Ureter (tissue), 1 donor: Measurements from ENCODE around the gene TTLL4. TPM values are rescaled to one million over a fixed set of nuclear protein-coding genes. Genes with fewer than 3 reads are reported as not detected.

Experiments used
- DNase-seq: peaks from one replicate; pipeline ENCODE4 v3.0.0-alpha.2; 2020; ENCODE audit warnings: low spot score
- total RNA-seq: library from RNA; stranded (reverse); gene quantifications from one replicate; pipeline ENCODE4 v1.2.4, GENCODE V29; 2023
- donor health status: DM: yes; HTN: yes; CAD: no.

TTLL4 gene
- total RNA-seq, 1 donor from 2014 or later = 39.1 TPM

DNA sequence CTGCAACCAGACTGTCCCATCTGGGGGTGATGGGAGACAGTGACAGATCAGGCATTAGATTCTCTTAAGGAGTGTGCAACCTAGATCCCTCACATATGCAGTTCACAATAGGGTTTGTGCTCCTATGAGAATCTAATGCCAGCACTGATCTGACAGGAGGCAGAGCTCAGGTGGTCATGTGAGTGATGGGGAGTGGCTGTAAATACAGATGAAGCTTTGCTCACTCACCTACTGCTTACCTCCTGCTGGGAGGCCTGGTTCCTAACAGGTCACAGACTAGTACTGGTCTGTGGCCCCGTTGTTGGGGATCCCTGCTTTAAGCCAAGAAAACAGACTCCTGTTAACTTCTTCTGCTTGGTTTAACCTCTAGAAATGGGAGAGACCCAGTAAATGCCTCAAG lies 74.5 kb downstream of the TTLL4 start:
- DNase-seq = no peak

DNA sequence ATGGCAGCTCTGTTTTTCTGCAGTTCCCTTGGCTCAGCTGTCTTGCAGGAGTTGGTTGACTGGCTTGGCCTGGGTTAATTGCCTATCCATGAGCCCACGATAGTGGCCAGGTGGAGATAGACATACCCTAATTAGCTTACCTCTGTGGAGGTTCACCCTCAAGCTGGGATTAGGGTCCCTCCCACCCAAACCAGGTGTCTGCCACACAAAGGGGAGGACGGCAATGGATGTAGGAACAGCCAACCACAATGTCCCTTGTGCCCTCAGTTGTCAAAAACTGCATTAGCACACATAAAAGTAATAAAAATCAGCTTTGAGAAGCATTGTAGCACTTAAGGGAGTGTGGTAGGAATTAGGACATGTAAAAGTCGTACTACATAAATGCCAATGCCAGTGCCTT lies 75.5 kb downstream of the TTLL4 start:
- DNase-seq = no peak

DNA sequence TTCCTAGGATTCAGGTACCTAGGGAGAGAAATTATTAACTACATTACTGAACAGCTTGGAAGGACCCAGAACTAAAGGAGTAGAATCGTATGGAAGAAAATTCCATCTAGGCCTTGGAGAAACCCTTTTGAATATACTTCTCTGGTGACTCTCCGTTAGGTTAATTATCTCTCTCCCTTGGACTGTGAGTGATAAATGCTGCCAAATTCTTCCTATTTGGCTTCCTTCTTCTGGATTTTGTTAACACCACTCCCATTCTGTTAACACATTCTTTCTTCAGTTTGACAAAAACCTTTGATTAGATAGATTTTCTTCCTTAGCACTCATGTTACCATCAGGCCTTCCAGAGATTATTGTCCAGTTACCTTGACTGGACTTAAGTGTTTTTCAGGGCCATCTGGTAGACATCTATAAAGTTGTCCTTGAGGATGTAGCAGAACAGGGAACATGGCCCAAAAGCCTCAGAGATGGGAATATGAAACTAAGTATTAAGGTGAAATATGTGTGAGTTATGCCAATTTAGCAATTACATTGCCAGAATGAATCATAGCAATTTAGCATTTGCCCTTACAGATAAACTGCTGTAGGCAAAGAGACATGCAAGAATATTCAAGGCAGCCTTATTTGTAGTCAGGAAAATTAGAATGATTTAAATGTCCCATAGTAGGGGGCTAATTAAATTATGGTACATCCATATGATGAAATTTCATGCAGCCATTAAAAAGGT lies 78.1 kb downstream of the TTLL4 start:
- no peak for DNase-seq

DNA sequence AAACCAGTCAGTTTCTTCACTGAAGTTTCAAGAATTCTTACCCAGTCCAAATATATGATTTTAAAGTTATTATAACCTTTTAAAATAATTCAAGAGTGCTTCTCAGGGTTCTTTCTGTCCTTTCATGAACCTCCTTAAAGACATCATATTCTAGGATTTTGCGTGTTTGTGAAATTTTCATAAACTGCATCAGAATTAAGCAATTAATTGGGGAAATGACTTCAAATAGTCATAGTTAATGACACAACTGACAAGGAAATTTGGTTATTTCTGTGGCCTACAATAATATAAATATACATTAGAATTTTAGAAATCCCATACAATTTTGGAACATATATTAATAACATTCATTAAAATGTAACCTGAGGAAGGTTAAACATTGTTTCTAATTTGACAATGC lies 81.8 kb downstream of the TTLL4 start:
- no peak for DNase-seq

DNA sequence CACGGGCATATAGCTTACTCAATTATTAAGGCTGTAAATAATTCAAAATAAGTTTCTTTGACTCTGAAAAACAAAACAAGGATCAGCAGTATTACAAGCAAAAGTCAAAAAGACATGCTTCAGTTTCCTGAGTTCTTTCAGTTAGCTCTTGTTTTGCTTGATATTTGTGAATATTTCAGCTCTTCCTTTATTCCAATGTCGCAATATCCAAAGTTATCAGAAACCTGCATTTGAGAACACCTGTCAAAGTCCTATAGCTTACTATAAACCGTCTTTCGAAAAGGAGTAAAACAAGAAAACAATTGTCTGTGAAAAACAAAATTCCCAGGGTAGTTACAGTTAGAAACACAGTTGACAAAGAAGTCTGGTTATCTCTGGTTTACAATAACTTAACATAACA lies 86.1 kb downstream of the TTLL4 start:
- no peak for DNase-seq

DNA sequence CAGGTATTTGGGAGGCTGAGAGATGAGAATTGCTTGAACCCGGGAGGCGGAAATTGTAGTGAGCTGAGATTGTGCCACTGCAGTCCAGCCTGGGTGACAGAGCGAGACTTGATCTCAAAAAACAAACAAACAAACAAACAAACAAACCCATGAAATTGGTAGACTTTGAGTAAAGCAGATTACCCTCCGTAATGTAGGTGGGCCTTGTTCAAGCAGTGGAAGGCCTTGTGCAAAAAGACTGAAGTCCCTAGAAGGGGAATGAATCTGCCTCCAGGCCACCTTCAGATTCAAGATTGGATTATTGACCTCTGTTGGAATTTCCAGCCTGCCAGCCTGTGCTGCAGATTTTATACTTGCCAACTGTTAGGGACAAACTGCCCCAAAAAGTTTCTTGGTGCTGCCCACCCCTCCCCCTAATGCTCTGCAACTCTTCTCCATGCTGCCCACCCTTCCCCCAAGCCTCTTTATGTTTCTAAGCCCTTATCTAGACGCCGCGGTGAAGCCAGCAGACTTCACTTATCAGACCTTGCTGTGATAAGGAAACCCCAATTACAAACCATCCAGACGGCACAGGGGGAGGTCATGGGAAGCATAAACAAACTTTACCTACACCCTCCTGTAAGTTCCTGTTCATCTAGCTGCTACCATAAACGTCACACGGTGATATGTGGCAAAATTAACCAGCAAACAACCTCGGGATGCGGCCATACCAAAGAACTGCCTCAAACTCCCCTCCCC lies 88.3 kb downstream of the TTLL4 start:
- no peak for DNase-seq

DNA sequence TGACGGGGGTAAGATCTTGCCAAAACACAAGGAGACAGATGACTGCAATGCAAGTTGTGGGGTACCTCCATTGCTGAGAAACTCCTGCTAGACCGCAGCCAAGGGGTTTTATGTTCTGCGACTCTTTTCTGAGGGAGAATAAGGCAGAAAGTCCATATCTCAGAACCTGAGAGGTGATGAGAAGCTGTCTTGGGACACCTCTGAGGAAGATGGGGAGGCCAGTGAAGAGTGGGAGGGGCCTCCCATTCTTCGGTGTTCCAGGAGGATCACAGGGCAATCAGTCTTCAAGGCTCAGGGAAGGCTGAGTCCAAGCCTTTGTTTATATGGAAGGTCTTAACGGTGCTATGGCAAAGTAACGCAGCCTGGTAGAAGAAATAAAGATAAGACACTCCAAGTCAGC lies 89.4 kb downstream of the TTLL4 start:
- DNase-seq = no peak

DNA sequence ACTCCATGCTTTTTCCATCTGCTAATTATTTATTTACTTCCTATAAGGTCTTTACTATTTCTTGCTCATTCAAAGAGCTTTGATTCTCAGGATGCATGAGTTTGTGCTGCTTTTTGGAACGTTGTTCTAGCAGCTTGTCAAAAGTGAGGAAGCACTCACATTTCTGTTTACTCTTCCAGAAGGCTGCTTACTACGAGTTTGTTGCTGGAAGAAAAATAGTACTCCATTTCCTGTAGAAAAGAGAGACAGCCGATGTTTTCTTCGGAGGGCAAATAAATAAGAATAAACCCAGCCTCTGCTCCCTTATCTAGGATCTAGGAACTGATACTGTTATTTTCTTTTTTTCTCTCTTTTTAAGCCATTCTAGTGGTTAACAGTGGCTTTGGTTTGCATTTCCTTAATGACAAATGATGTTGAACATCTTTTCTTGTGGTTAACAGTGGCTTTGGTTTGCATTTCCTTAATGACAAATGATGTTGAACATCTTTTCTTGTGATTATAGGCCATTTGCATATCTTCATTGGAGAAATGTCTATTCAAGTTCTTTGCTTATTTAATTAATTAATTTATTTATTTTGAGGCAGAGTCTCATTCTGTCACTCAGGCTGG lies 91.9 kb downstream of the TTLL4 start:
- no peak for DNase-seq

DNA sequence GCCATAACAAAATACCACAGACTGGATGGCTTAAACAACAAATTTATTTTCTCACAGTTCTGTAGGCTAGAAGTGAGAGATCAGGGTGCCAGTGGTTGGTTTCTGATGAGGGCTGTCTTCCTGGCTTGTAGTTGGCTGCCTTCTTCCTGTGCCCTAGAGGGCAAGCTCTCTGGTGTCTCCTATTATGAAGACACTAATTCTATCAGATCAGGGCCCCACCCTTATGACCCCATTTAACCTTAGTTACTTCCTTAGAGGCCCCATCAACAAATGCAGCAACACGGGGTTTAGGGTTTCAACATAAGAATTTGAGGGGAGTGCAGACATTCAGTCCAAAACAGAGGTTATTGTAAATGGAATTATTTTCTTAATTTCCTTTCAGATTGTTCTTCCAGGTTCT lies 94.2 kb downstream of the TTLL4 start:
- DNase-seq = no peak

Other genes with a start within 250 kb of the TTLL4 start
- 24.8 TPM for gene USP37, start 142.5 kb upstream of the TTLL4 start, total RNA-seq
- gene CNOT9, start 142.0 kb upstream of the TTLL4 start, total RNA-seq = 59.6 TPM
- 3.9 TPM for gene PLCD4, start 102.9 kb upstream of the TTLL4 start, total RNA-seq
- gene ZNF142, start 51.2 kb upstream of the TTLL4 start, total RNA-seq = 35.4 TPM
- gene BCS1L, start 51.2 kb upstream of the TTLL4 start, total RNA-seq = 48.2 TPM
- 33.7 TPM for gene RNF25, start 38.8 kb upstream of the TTLL4 start, total RNA-seq
- 55.4 TPM for gene STK36, start 38.7 kb upstream of the TTLL4 start, total RNA-seq
- 16.4 TPM for gene CYP27A1, start 71.3 kb downstream of the TTLL4 start, total RNA-seq
- not detected for gene PRKAG3, start 121.0 kb downstream of the TTLL4 start, total RNA-seq
- 0.78 TPM for gene WNT6, start 149.0 kb downstream of the TTLL4 start, total RNA-seq
- 4.0 TPM for gene WNT10A, start 170.0 kb downstream of the TTLL4 start, total RNA-seq
- gene CDK5R2, start 248.8 kb downstream of the TTLL4 start, total RNA-seq = not detected